Panc1 (cell line): Measurements from ENCODE around the gene TSPAN14. TPM values are rescaled to one million over a fixed set of nuclear protein-coding genes. Genes with fewer than 3 reads are reported as not detected.
"Not testable (repeated sequence)": the region's sequence is repeated elsewhere in the genome, so short reads cannot be mapped to it uniquely, and the experiment has no call there.

Experiments used
- ATAC-seq: fragments of 200-7000 bp; cut with Tn5 transposase; 2 replicates; pipeline ENCODE4 v1.9.1; 2020; ENCODE audit warnings: mild to moderate bottlenecking, moderate library complexity
- BruUV-seq: library from RNA; stranded (reverse); fragments of 400-500 nt; replicated peaks from 2 replicates; lab custom pipeline; 2021; lab: Mats Ljungman, UMichigan
- CTCF ChIA-PET: fragments of 300-600 bp; sonication (Branson Sonifier 250); formaldehyde crosslinking; loops from one replicate; lab custom pipeline; 2022; ENCODE audit warnings: antibody characterized with exemption; lab: Charles Lee
- POLR2A ChIA-PET: fragments of 300-600 bp; sonication (Branson Sonifier 250); formaldehyde crosslinking; loops from one replicate; lab custom pipeline; 2022; ENCODE audit warnings: antibody characterized with exemption; lab: Charles Lee
- DNase-seq: peaks from one replicate; pipeline ENCODE4 v3.0.0-alpha.2; 2010; ENCODE audit warnings: low read depth, low spot score
- H3K27ac ChIP-seq: 2 replicates; pipeline ENCODE4 v1.5.1; 2011; ENCODE audit warnings: mild to moderate bottlenecking, low read length, inconsistent platforms
- H3K27me3 ChIP-seq: fragments of 200-500 bp; sonication (Bioruptor generic); 2 replicates; pipeline ENCODE4 v1.6.0; 2014; ENCODE audit warnings: low read length, inconsistent platforms; ENCODE audit not compliant: control insufficient read depth, insufficient read depth
- H3K36me3 ChIP-seq: fragments of 200-500 bp; sonication (Bioruptor generic); 2 replicates; pipeline ENCODE4 v1.5.1; 2014; ENCODE audit warnings: inconsistent platforms, mild to moderate bottlenecking, low read length, moderate library complexity; ENCODE audit not compliant: control insufficient read depth, insufficient read depth
- H3K4me1 ChIP-seq: 2 replicates; pipeline ENCODE4 v1.5.1; 2011; ENCODE audit warnings: inconsistent platforms, mild to moderate bottlenecking, low read length, moderate library complexity; ENCODE audit not compliant: control insufficient read depth, insufficient read depth
- H3K4me3 ChIP-seq, 2 experiments: 2 replicates each; pipeline ENCODE4 v1.5.1; 2011 to 2012; ENCODE audit warnings: low read depth in 2 of 2, low read length in 2 of 2, mild to moderate bottlenecking in 2 of 2, inconsistent platforms in 1 of 2, moderate library complexity in 1 of 2
- H3K9me3 ChIP-seq: fragments of 200-500 bp; sonication (Bioruptor generic); 2 replicates; pipeline ENCODE4 v1.5.1; 2014; ENCODE audit warnings: low read depth, mild to moderate bottlenecking, inconsistent platforms, low read length, moderate library complexity; ENCODE audit not compliant: control insufficient read depth, insufficient read depth
- POLR2AphosphoS5 ChIP-seq: IDR thresholded peaks from 2 replicates; pipeline ENCODE4 v1.6.1; 2012; ENCODE audit warnings: mild to moderate bottlenecking, low read depth, low read length, moderate library complexity
- SIN3A ChIP-seq: IDR thresholded peaks from 2 replicates; pipeline ENCODE4 v1.6.1; 2012; ENCODE audit warnings: low read depth, mild to moderate bottlenecking, low read length, moderate library complexity, borderline replicate concordance; ENCODE audit not compliant: insufficient read depth
- TCF7L2 ChIP-seq: IDR thresholded peaks from 2 replicates; pipeline ENCODE4 v1.6.1; 2011; ENCODE audit warnings: mild to moderate bottlenecking, low read depth, low read length, inconsistent platforms
- in situ Hi-C: cut with HindIII; loops from 2 replicates; pipeline ENCODE4 v1.10.0; 2016; ENCODE audit warnings: low sequenced_read_pairs, low pct_unique_long_range_greater_than_20kb
- intact Hi-C: fragments of 100-400 bp; cut with micrococcal nuclease; formaldehyde crosslinking; loops from one replicate; pipeline ENCODE4 v1.10.0; 2022; ENCODE audit not compliant: unreplicated experiment
- total RNA-seq: library from RNA; stranded (reverse); gene quantifications from one replicate; pipeline ENCODE4 v1.2.1, GENCODE V29; 2021; ENCODE audit not compliant: unreplicated experiment
- TF ChIP-seq, protein P1 (sequence below): fragments of 450-650 bp; IDR thresholded peaks from 2 replicates; pipeline ENCODE4 v1.5.1; 2017; ENCODE audit warnings: mild to moderate bottlenecking
- TF ChIP-seq, protein P2 (sequence below), 2 experiments: IDR thresholded peaks; 2 replicates each; pipeline ENCODE4 v1.6.1; 2011 to 2012; ENCODE audit warnings: low read depth in 2 of 2, control low read depth in 1 of 2, low read length in 1 of 2, mild to moderate bottlenecking in 1 of 2, moderate library complexity in 1 of 2; ENCODE audit not compliant: insufficient read depth in 1 of 2

Gene TSPAN14
- total RNA-seq, 1 experiment from 2014 or later = 39.0 TPM

DNA sequence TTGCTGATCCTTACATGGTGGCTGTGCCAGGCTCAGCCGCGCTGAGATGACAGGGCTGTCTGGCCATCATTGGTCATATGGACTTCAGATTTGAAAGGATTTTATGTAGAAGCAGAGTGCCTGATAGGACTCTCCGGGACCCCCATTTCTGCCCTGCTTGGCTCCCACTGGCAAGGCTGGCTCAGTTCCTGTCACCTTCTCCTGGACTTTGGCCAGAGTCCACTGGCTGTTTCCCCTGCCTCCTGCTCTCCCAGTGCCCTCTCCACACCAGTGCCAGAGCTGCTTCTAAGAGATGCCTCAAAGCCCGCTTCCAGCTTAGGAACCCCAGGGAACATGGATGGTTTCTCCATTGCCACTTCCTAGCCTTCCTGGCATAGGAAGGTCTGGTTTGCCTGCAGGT is 78.5 kb downstream of the TSPAN14 start:
- Histone ChIP-seq H3K27me3 (no peaks in the 10 kb centered on the region; the same call in 1 of the 2 replicates), H3K4me3 (no peak overlapping the region), H3K9me3 (no peaks in the 10 kb centered on the region), H3K36me3 (no peaks in the 10 kb centered on the region), H3K27ac (no peak overlapping the region), H3K4me1 (no peaks in the 10 kb centered on the region)
- in situ Hi-C loops = no loop called here
- POLR2A ChIA-PET = no interaction called here
- CTCF ChIA-PET = no interaction called here
- DNase-seq (no peak), ATAC-seq (no peak)
- TF ChIP-seq, protein P1, sequence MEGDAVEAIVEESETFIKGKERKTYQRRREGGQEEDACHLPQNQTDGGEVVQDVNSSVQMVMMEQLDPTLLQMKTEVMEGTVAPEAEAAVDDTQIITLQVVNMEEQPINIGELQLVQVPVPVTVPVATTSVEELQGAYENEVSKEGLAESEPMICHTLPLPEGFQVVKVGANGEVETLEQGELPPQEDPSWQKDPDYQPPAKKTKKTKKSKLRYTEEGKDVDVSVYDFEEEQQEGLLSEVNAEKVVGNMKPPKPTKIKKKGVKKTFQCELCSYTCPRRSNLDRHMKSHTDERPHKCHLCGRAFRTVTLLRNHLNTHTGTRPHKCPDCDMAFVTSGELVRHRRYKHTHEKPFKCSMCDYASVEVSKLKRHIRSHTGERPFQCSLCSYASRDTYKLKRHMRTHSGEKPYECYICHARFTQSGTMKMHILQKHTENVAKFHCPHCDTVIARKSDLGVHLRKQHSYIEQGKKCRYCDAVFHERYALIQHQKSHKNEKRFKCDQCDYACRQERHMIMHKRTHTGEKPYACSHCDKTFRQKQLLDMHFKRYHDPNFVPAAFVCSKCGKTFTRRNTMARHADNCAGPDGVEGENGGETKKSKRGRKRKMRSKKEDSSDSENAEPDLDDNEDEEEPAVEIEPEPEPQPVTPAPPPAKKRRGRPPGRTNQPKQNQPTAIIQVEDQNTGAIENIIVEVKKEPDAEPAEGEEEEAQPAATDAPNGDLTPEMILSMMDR = no peak
- TF ChIP-seq, protein P2, sequence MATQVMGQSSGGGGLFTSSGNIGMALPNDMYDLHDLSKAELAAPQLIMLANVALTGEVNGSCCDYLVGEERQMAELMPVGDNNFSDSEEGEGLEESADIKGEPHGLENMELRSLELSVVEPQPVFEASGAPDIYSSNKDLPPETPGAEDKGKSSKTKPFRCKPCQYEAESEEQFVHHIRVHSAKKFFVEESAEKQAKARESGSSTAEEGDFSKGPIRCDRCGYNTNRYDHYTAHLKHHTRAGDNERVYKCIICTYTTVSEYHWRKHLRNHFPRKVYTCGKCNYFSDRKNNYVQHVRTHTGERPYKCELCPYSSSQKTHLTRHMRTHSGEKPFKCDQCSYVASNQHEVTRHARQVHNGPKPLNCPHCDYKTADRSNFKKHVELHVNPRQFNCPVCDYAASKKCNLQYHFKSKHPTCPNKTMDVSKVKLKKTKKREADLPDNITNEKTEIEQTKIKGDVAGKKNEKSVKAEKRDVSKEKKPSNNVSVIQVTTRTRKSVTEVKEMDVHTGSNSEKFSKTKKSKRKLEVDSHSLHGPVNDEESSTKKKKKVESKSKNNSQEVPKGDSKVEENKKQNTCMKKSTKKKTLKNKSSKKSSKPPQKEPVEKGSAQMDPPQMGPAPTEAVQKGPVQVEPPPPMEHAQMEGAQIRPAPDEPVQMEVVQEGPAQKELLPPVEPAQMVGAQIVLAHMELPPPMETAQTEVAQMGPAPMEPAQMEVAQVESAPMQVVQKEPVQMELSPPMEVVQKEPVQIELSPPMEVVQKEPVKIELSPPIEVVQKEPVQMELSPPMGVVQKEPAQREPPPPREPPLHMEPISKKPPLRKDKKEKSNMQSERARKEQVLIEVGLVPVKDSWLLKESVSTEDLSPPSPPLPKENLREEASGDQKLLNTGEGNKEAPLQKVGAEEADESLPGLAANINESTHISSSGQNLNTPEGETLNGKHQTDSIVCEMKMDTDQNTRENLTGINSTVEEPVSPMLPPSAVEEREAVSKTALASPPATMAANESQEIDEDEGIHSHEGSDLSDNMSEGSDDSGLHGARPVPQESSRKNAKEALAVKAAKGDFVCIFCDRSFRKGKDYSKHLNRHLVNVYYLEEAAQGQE (IDR thresholded peaks at IDR 0.05; ENCODE audit: insufficient read depth in 1 of 2, low read depth in 2 of 2, low read length in 1 of 2) = no peak
- TF ChIP-seq SIN3A (no peak), POLR2AphosphoS5 (no peak), TCF7L2 (no peak)
- no TSS peak for BruUV-seq
- intact Hi-C loops = no loop called here

DNA sequence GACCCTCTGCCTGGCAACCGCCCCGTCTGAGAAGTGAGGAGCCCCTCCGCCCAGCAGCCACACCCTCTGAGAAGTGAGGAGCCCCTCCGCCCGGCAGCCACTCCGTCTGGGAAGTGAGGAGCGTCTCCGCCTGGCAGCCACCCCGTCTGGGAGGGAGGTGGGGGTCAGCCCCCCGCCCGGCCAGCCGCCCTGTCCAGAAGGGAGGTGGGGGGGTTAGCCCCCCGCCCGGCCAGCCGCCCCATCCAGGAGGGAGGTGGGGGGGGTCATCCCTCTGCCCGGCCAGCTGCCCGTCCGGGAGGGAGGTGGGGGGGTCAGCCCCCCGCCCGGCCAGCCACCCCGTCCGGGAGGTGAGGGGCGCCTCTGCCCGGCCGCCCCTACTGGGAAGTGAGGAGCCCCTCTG is 79.9 kb downstream of the TSPAN14 start:
- BruUV-seq, CTCF ChIA-PET, H3K4me3 ChIP-seq, H3K4me1 ChIP-seq, intact Hi-C loops, H3K27me3 ChIP-seq, ATAC-seq, H3K27ac ChIP-seq, H3K36me3 ChIP-seq, POLR2A ChIA-PET, H3K9me3 ChIP-seq, DNase-seq, in situ Hi-C loops: not testable (repeated sequence)

DNA sequence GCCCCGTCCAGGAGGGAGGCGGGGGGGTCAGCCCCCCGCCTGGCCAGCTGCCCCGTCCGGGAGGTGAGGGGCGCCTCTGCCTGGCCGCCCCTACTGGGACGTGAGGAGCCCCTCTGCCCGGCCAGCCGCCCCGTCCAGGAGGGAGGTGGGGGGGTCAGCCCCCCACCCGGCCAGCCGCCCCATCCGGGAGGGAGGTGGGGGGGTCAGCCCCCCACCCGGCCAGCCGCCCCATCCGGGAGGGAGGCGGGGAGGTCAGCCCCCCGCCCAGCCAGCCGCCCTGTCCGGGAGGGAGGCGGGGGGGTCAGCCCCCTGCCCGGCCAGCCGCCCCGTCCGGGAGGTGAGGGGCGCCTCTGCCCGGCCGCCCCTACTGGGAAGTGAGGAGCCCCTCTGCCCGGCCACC is 80.5 kb downstream of the TSPAN14 start:
- in situ Hi-C loops, H3K4me1 ChIP-seq, BruUV-seq, H3K27me3 ChIP-seq, H3K9me3 ChIP-seq, ATAC-seq, H3K4me3 ChIP-seq, POLR2A ChIA-PET, intact Hi-C loops, DNase-seq, H3K36me3 ChIP-seq, H3K27ac ChIP-seq, CTCF ChIA-PET: not testable (repeated sequence)
